Measurements from ENCODE around the gene P4HA2.

The P4HA2 gene

GRCh38 chr5:132227485-132228240 lies at the start of gene P4HA2:
TSS of gene P4HA2 (minus strand) at chr5:132227853. CDS start at chr5:132218626, 9,227 bp downstream.
- DNase-seq (ENCODE audit: low spot score) = no peak

GRCh38 chr5:132277256-132277655 lies 49.6 kb upstream of the P4HA2 start:
- no peak for DNase-seq (ENCODE audit: low spot score)

- DNase-seq (ENCODE audit: low spot score) = no peak
Observed at GRCh38 chr5:132275367-132276220, 47.9 kb upstream of the P4HA2 start.

- no peak for DNase-seq (ENCODE audit: low spot score)
Observed at GRCh38 chr5:132274050-132274792, 46.6 kb upstream of the P4HA2 start.

GRCh38 chr5:132273631-132274030 lies 46.0 kb upstream of the P4HA2 start:
- no peak for DNase-seq (ENCODE audit: low spot score)

GRCh38 chr5:132272311-132273210 lies 44.9 kb upstream of the P4HA2 start:
- no peak for DNase-seq (ENCODE audit: low spot score)

GRCh38 chr5:132271251-132272246 lies 43.9 kb upstream of the P4HA2 start:
- no peak for DNase-seq (ENCODE audit: low spot score)

GRCh38 chr5:132270706-132271105 lies 43.1 kb upstream of the P4HA2 start:
- no peak for DNase-seq (ENCODE audit: low spot score)

GRCh38 chr5:132270335-132270665 lies 42.6 kb upstream of the P4HA2 start:
- no peak for DNase-seq (ENCODE audit: low spot score)

GRCh38 chr5:132269635-132270334 lies 42.1 kb upstream of the P4HA2 start:
- no peak for DNase-seq (ENCODE audit: low spot score)

GRCh38 chr5:132268769-132269551 lies 41.3 kb upstream of the P4HA2 start:
- no peak for DNase-seq (ENCODE audit: low spot score)

GRCh38 chr5:132267931-132268768 lies 40.5 kb upstream of the P4HA2 start:
- DNase-seq (ENCODE audit: low spot score) = peak; percentile 51

- no peak for DNase-seq (ENCODE audit: low spot score)
Observed at GRCh38 chr5:132267166-132267739, 39.6 kb upstream of the P4HA2 start.

GRCh38 chr5:132266836-132267160 lies 39.1 kb upstream of the P4HA2 start:
- no peak for DNase-seq (ENCODE audit: low spot score)

GRCh38 chr5:132266031-132266835 lies 38.6 kb upstream of the P4HA2 start:
- no peak for DNase-seq (ENCODE audit: low spot score)

GRCh38 chr5:132265336-132266030 lies 37.8 kb upstream of the P4HA2 start:
- DNase-seq (ENCODE audit: low spot score) = no peak

Measured in putamen (tissue), 1 donor.